Psoas muscle (tissue), 8 donors: ENCODE results near the gene NACA. TPM values are rescaled to one million over a fixed set of nuclear protein-coding genes. Genes with fewer than 3 reads are reported as not detected.
"Not testable (repeated sequence)": the region's sequence is repeated elsewhere in the genome, so short reads cannot be mapped to it uniquely, and the experiment has no call there.

Source experiments
- ATAC-seq, 4 donors: fragments of 200-7000 bp; cut with Tn5 transposase; one replicate each; pipeline ENCODE4 v1.9.1; 2020; ENCODE audit warnings: moderate library complexity in 3 of 4, mild to moderate bottlenecking in 2 of 4
- DNase-seq, 2 donors: peaks; one replicate each; pipeline ENCODE4 v3.0.0-alpha.2; 2020
- H3K27ac ChIP-seq: fragments of 200-600 bp; one replicate; pipeline ENCODE4 v1.8.0; 2022
- H3K27me3 ChIP-seq, 3 donors: fragments of 200-600 bp in 1 of 3; one replicate each; pipeline versions ENCODE4 v1.6.1 to v1.8.0; 2013 to 2022; ENCODE audit warnings: low read length in 2 of 3, mild to moderate bottlenecking in 2 of 3, moderate library complexity in 1 of 3; ENCODE audit not compliant: insufficient read depth in 3 of 3
- H3K36me3 ChIP-seq, 2 donors: fragments of 200-600 bp in 1 of 2; one replicate each; pipeline versions ENCODE4 v1.6.1 to v1.8.0; 2013 to 2022; ENCODE audit warnings: low read depth in 1 of 2, mild to moderate bottlenecking in 1 of 2, moderate library complexity in 1 of 2; ENCODE audit not compliant: insufficient read depth in 1 of 2
- H3K4me1 ChIP-seq: fragments of 200-600 bp; one replicate; pipeline ENCODE4 v1.8.0; 2022
- H3K4me3 ChIP-seq: fragments of 200-600 bp; one replicate; pipeline ENCODE4 v1.8.0; 2022; ENCODE audit warnings: mild to moderate bottlenecking
- H3K9me3 ChIP-seq: fragments of 200-600 bp; one replicate; pipeline ENCODE4 v1.8.0; 2022
- CTCF ChIP-seq: fragments of 200-600 bp; IDR thresholded peaks from one replicate; pipeline ENCODE4 v1.8.0; 2022; ENCODE audit warnings: antibody characterized with exemption
- WGBS, 3 donors: extraction: QIAGEN DNeasy Blood & Tissue Kit; methylation state at CpG; one replicate each; pipeline versions ENCODE4 v1.1.6 to v1.1.7; 2013; 5-methylcytosine and 5-hydroxymethylcytosine counted together
- intact Hi-C, 2 donors: fragments of 100-400 bp; cut with DNase I; formaldehyde crosslinking; loops; one replicate each; pipeline versions ENCODE4 v1.11.0 to v1.14.2; 2022
- polyA plus RNA-seq, 3 donors: library from polyadenylated mRNA; stranded (reverse); fragments of 200-250 nt; gene quantifications; one replicate each; pipeline ENCODE4 v1.2.3, GENCODE V29; 2013
- total RNA-seq, 4 donors: library from RNA; stranded (reverse); fragmentation: NEBNext Ultra II Directional in 2 of 4; extraction: Animal tissue kit (Norgen Biotek cat#: 25700) in 2 of 4; gene quantifications; one replicate each; pipeline versions ENCODE4 v1.2.1 to v1.2.4, GENCODE V29; 2021 to 2023
- donor health status: healthy with polysubstance abuse.
- donor health status: DM: no; HTN: no; CAD: no; lungs with moderate emphysema.
- donor health status: Bipolar disorder and iron deficiency.
- donor health status: healthy.
- donor health status: DM: yes; HTN: yes; CAD: no.
- donor health status: DM: no; HTN: no; CAD: no.
- donor health status: DM: no; HTN: no; CAD: no.
- donor health status: DM: yes; HTN: yes; CAD: no.

The NACA gene
- total and polyA plus RNA-seq, 7 donors: 434 to 1,147 (median 496) TPM

- no peak for DNase-seq
- Histone ChIP-seq H3K4me1 (no peaks in the 10 kb centered on the region), H3K27me3 (no peaks in the 10 kb centered on the region), H3K27ac (no peak overlapping the region), H3K36me3 (no peaks in the 10 kb centered on the region), H3K4me3 (no peak overlapping the region), H3K9me3 (peaks cover 8% of the 10 kb centered on the region)
- intact Hi-C loops: no loop called here
- no peak for TF ChIP-seq CTCF
- WGBS, 3 donors: 77 to 88% (median 78%) methylated on average over 7 of the region's 7 CpGs
- no peak for ATAC-seq
These were observed 35.4 kb upstream of the NACA start for GRCh38 chr12:56760460-56760859.

GRCh38 chr12:56759263-56759908 lies 34.3 kb upstream of the NACA start:
- 75 to 77% (median 77%) methylated on average over 6 of the region's 6 CpGs for WGBS, 3 donors
- no peak for DNase-seq
- ATAC-seq: no peak

GRCh38 chr12:56758728-56759262 lies 33.7 kb upstream of the NACA start:
- DNase-seq (no peak), ATAC-seq (no peak)
- intact Hi-C loops: loop anchor here (2.0 to 5.0 kb wide), 4 partner anchors 228 to 304 kb away; no protein-coding TSS in a partner anchor
- Histone ChIP-seq H3K27me3 (no peaks in the 10 kb centered on the region), H3K4me3 (no peak overlapping the region), H3K36me3 (no peaks in the 10 kb centered on the region), H3K9me3 (peaks cover 8% of the 10 kb centered on the region), H3K4me1 (no peaks in the 10 kb centered on the region), H3K27ac (no peak overlapping the region)
- no peak for TF ChIP-seq CTCF
- 77 to 88% (median 86%) methylated on average over 3 of the region's 3 CpGs for WGBS, 3 donors

More at GRCh38 chr12:56759263-56759908, 34.3 kb upstream of the NACA start:
- no peaks in the 10 kb centered on the region for H3K4me1 ChIP-seq
- H3K4me3 ChIP-seq: no peak overlapping the region
- no peaks in the 10 kb centered on the region for H3K27me3 ChIP-seq
- TF ChIP-seq CTCF: no peak
- H3K36me3 ChIP-seq: no peaks in the 10 kb centered on the region
- intact Hi-C loops: loop anchor here (2.0 to 5.0 kb wide), 4 partner anchors 227 to 303 kb away; no protein-coding TSS in a partner anchor
- H3K27ac ChIP-seq: no peak overlapping the region
- peaks cover 8% of the 10 kb centered on the region for H3K9me3 ChIP-seq

DNA sequence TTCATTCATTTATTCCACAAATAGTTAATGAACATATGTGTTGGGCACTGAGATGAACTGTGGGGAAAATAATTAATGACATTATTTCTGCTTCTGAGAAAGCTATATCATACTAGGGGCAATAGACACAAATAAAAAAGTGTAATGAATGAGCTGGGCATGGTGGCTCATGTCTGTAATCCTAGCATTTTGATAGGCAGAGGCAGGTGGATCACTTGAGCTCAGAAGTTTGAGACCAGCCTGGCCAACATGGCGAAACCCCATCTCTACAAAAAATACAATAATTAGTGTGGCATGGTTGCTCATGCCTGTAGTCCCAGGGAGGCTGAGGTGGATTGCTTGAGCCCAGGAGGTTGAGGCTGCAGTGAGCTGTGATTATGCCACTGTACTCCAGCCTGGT lies 32.9 kb upstream of the NACA start:
- 60 to 76% (median 71%) methylated on average over 1 of the region's 1 CpG for WGBS, 3 donors
- not testable (repeated sequence) for H3K9me3 ChIP-seq, DNase-seq, H3K27me3 ChIP-seq, ATAC-seq, H3K27ac ChIP-seq, H3K4me1 ChIP-seq, H3K36me3 ChIP-seq, H3K4me3 ChIP-seq
- intact Hi-C loops: loop anchor here (2.0 to 5.0 kb wide), 4 partner anchors 229 to 304 kb away; no protein-coding TSS in a partner anchor

GRCh38 chr12:56753566-56753965 lies 28.5 kb upstream of the NACA start:
- Histone ChIP-seq H3K4me1 (no peaks in the 10 kb centered on the region), H3K4me3 (no peak overlapping the region), H3K9me3 (peaks cover 3% of the 10 kb centered on the region), H3K27me3 (no peaks in the 10 kb centered on the region), H3K27ac (no peak overlapping the region), H3K36me3 (peaks cover 0 to 11% of the 10 kb centered on the region in 2 donors)
- 100% methylated on average over 1 of the region's 1 CpG for WGBS, 3 donors
- DNase-seq: no peak
- intact Hi-C loops: no loop called here
- no peak for TF ChIP-seq CTCF
- no peak for ATAC-seq
